IMR-90 (cell line): ENCODE measurements around the gene ARHGEF10L. TPM values are rescaled to one million over a fixed set of nuclear protein-coding genes. Genes with fewer than 3 reads are reported as not detected.
A peak's percentile ranks its signal among the peaks of the same experiment; 100 is the strongest.

Experiments
- ATAC-seq: fragments of 200-7000 bp; cut with Tn5 transposase; 2 replicates; pipeline ENCODE4 v1.9.1; 2020; ENCODE audit warnings: low read depth, mild to moderate bottlenecking, moderate library complexity
- BruUV-seq: library from RNA; stranded (reverse); fragments of 400-500 nt; replicated peaks from 2 replicates; lab custom pipeline; 2021; lab: Mats Ljungman, UMichigan
- CTCF ChIA-PET: fragments of 300-600 bp; formaldehyde crosslinking; extraction: SDS; loops from one replicate; lab custom pipeline; 2021; ENCODE audit warnings: antibody characterized with exemption; lab: Yijun Ruan, JAX
- POLR2A ChIA-PET: fragments of 300-600 bp; sonication (Branson Sonifier 250); formaldehyde crosslinking; loops from one replicate; lab custom pipeline; 2022; ENCODE audit warnings: antibody characterized with exemption; ENCODE audit not compliant: unreplicated experiment; lab: Charles Lee
- DNase-seq: peaks from one replicate; pipeline ENCODE4 v3.0.0; 2013
- H2AFZ ChIP-seq: replicated peaks from 2 replicates; pipeline ENCODE3; 2013; ENCODE audit warnings: low read length, mild to moderate bottlenecking; ENCODE audit not compliant: poor library complexity
- H2AK5ac ChIP-seq: 2 replicates; pipeline ENCODE4 v1.6.1; 2013; ENCODE audit warnings: low read depth, low read length, inconsistent platforms
- H2AK9ac ChIP-seq: replicated peaks from 2 replicates; pipeline ENCODE3; 2013; ENCODE audit warnings: mild to moderate bottlenecking, low read depth, low read length, moderate library complexity; ENCODE audit not compliant: poor library complexity
- H2BK120ac ChIP-seq: 2 replicates; pipeline ENCODE4 v1.6.1; 2013; ENCODE audit warnings: low read depth, low read length, inconsistent platforms
- H2BK15ac ChIP-seq: 3 replicates; pipeline ENCODE4 v1.6.1; 2013; ENCODE audit warnings: low read depth, low read length, inconsistent platforms
- H2BK20ac ChIP-seq: 2 replicates; pipeline ENCODE4 v1.6.1; 2013; ENCODE audit warnings: low read depth, mild to moderate bottlenecking, inconsistent platforms, low read length, moderate library complexity
- H2BK5ac ChIP-seq: 2 replicates; pipeline ENCODE4 v1.6.1; 2013; ENCODE audit warnings: mild to moderate bottlenecking, low read depth, low read length, inconsistent platforms; ENCODE audit not compliant: poor library complexity, severe bottlenecking
- H3K14ac ChIP-seq: replicated peaks from 2 replicates; pipeline ENCODE4 v1.6.1; 2013; ENCODE audit warnings: low read depth, low read length, inconsistent platforms
- H3K18ac ChIP-seq: 2 replicates; pipeline ENCODE4 v1.6.1; 2013; ENCODE audit warnings: low read depth, low read length, control low read depth
- H3K23ac ChIP-seq: 2 replicates; pipeline ENCODE4 v1.6.1; 2013; ENCODE audit warnings: low read depth, low read length, inconsistent platforms
- H3K27ac ChIP-seq: 2 replicates; pipeline ENCODE4 v1.5.1; 2013; ENCODE audit warnings: mild to moderate bottlenecking, control low read depth, low read length; ENCODE audit not compliant: insufficient read depth
- H3K27me3 ChIP-seq: 2 replicates; pipeline ENCODE4 v1.6.1; 2013; ENCODE audit warnings: low read length; ENCODE audit not compliant: control insufficient read depth, insufficient read depth
- H3K36me3 ChIP-seq: 2 replicates; pipeline ENCODE4 v1.6.1; 2013; ENCODE audit warnings: low read length, mixed read lengths; ENCODE audit not compliant: control insufficient read depth, insufficient read depth
- H3K4ac ChIP-seq: 2 replicates; pipeline ENCODE4 v1.6.1; 2013; ENCODE audit warnings: low read depth, low read length, inconsistent platforms
- H3K4me1 ChIP-seq: 2 replicates; pipeline ENCODE4 v1.6.1; 2013; ENCODE audit warnings: low read length, mixed read lengths; ENCODE audit not compliant: control insufficient read depth, insufficient read depth
- H3K4me2 ChIP-seq: 2 replicates; pipeline ENCODE4 v1.6.1; 2013; ENCODE audit warnings: low read depth, mild to moderate bottlenecking, control low read depth, low read length, moderate library complexity
- H3K4me3 ChIP-seq: 2 replicates; pipeline ENCODE4 v1.5.1; 2013; ENCODE audit warnings: low read depth, mild to moderate bottlenecking, control low read depth, low read length, moderate library complexity; ENCODE audit not compliant: insufficient read depth
- H3K56ac ChIP-seq: 2 replicates; pipeline ENCODE4 v1.6.1; 2013; ENCODE audit warnings: low read length, inconsistent platforms; ENCODE audit not compliant: insufficient read depth; ENCODE audit errors: extremely low read depth
- H3K79me1 ChIP-seq, 2 experiments: 2 replicates each; pipeline ENCODE4 v1.6.1; 2013; ENCODE audit warnings: low read length in 2 of 2, inconsistent platforms in 1 of 2, low read depth in 1 of 2
- H3K9ac ChIP-seq: 2 replicates; pipeline ENCODE4 v1.6.1; 2013; ENCODE audit warnings: low read depth, low read length, control low read depth
- H3K9me1 ChIP-seq: 2 replicates; pipeline ENCODE4 v1.6.1; 2013; ENCODE audit warnings: low read length, inconsistent platforms; ENCODE audit not compliant: insufficient read depth
- H3K9me3 ChIP-seq: 2 replicates; pipeline ENCODE4 v1.6.1; 2013; ENCODE audit warnings: low read length; ENCODE audit not compliant: control insufficient read depth, insufficient read depth
- H4K20me1 ChIP-seq: 2 replicates; pipeline ENCODE4 v1.6.1; 2013; ENCODE audit warnings: low read length, inconsistent platforms; ENCODE audit not compliant: insufficient read depth
- H4K5ac ChIP-seq: 2 replicates; pipeline ENCODE4 v1.6.1; 2013; ENCODE audit warnings: mild to moderate bottlenecking, low read depth, low read length, control low read depth
- H4K8ac ChIP-seq, 2 experiments: 2 replicates each; pipeline ENCODE4 v1.6.1; 2013; ENCODE audit warnings: low read depth in 2 of 2, low read length in 2 of 2, control low read depth in 1 of 2, inconsistent platforms in 1 of 2
- H4K91ac ChIP-seq: 2 replicates; pipeline ENCODE4 v1.6.1; 2013; ENCODE audit warnings: low read depth, low read length, inconsistent platforms; ENCODE audit not compliant: insufficient read depth
- MAFK ChIP-seq: IDR thresholded peaks from 2 replicates; pipeline ENCODE4 v1.6.1; 2012; ENCODE audit warnings: low read depth, low read length, improper control_type of control experiment
- POLR2A ChIP-seq: IDR thresholded peaks from 2 replicates; pipeline ENCODE4 v1.6.1; 2012; ENCODE audit warnings: mild to moderate bottlenecking, low read depth, low read length
- RAD21 ChIP-seq: IDR thresholded peaks from 2 replicates; pipeline ENCODE4 v1.6.1; 2012; ENCODE audit warnings: low read length, improper control_type of control experiment
- RFX5 ChIP-seq: IDR thresholded peaks from 2 replicates; pipeline ENCODE4 v1.8.0; 2012; ENCODE audit warnings: low read depth, mild to moderate bottlenecking, low read length, moderate library complexity
- SMC3 ChIP-seq: fragments of 150-350 bp; IDR thresholded peaks from 2 replicates; pipeline ENCODE4 v1.6.1; 2016; ENCODE audit warnings: low read depth, mild to moderate bottlenecking, antibody characterized with exemption, low read length, moderate library complexity
- WGBS, 2 experiments: methylation state at CpG; one replicate each; pipeline versions ENCODE4 v1.1.5 to v1.1.7; 2013; ENCODE audit warnings: missing lambda C conversion rate in 2 of 2; ENCODE audit not compliant: insufficient read length in 1 of 2; ENCODE audit errors: extremely low coverage in 2 of 2; 5-methylcytosine and 5-hydroxymethylcytosine counted together
- dilution Hi-C: fragments of 300-500 bp; cut with HindIII; formaldehyde crosslinking; loops from one replicate; pipeline ENCODE4 v1.14.3; 2018; ENCODE audit warnings: low sequenced_read_pairs; ENCODE audit not compliant: unreplicated experiment
- in situ Hi-C: fragments of 300-500 bp; cut with MboI; formaldehyde crosslinking; loops from 3 replicates; pipeline ENCODE4 v1.14.3; 2019; ENCODE audit warnings: low sequenced_read_pairs, inconsistent platforms, mixed read lengths
- intact Hi-C: fragments of 100-400 bp; cut with micrococcal nuclease; formaldehyde crosslinking; loops from 2 replicates; pipeline ENCODE4 v1.10.0; 2022
- polyA plus RNA-seq, 3 experiments: library from polyadenylated mRNA; depleted of rRNA; stranded (reverse); fragments of >200 nt; gene quantifications; 2 replicates each; pipeline ENCODE4 v1.2.3, GENCODE V29; 2012; ENCODE audit warnings: low replicate concordance in 1 of 3
- total RNA-seq: library from RNA; depleted of rRNA; stranded (reverse); fragments of >200 nt; gene quantifications from 2 replicates; pipeline ENCODE4 v1.2.3, GENCODE V29; 2012

ARHGEF10L gene
- total and polyA plus RNA-seq, 2 of the 4 experiments (the other 2 are of a cell fraction): 4.8 to 12.4 TPM

DNA sequence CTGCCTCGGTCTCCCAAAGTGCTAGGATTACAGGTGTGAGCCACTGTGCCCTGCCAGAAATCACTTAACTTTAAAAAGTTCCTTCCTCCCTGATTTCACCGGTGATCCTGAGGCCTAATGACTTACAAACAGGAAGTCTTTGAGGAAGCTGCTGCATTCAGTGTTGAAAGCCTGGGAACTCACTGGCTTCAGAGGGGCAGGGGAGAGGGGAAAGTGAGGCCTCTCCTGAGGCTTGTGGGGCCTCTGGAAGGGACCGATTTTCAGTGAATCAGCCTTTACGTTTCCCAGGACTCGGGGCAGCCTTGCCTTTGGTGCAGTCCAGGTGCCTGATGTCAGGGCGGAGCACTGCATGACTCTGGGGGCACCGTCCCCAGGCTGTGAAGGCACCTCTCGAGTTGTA, 30.1 kb upstream of the ARHGEF10L start:
- in situ Hi-C loops: no loop called here
- BruUV-seq: no TSS peak
- WGBS, 2 experiments: 48% methylated on average over 2 of the region's 8 CpGs; no CpG with 5 or more reads in 1 of the 2 experiments

More for the DNA sequence above, 30.1 kb upstream of the ARHGEF10L start:
- no peak for DNase-seq
- peaks cover 7% of the 10 kb centered on the region for H3K27me3 ChIP-seq
- no peaks in the 10 kb centered on the region for H3K79me1 ChIP-seq
- CTCF ChIA-PET: no interaction called here
- peak overlapping the region; percentile 41 for H2AFZ ChIP-seq
- ATAC-seq: no peak
- no peak overlapping the region for H2AK5ac ChIP-seq
- no peak overlapping the region for H2BK20ac ChIP-seq
- H2AK9ac ChIP-seq: no peak overlapping the region
- H2BK15ac ChIP-seq: no peak overlapping the region
- POLR2A ChIA-PET: no interaction called here
- H4K8ac ChIP-seq: no peak overlapping the region
- H4K5ac ChIP-seq: no peak overlapping the region
- H3K4me1 ChIP-seq: no peaks in the 10 kb centered on the region
- no peak overlapping the region for H3K4me3 ChIP-seq
- intact Hi-C loops (no loop called here), dilution Hi-C loops (no loop called here)
- H3K23ac ChIP-seq: no peak overlapping the region
- H2BK120ac ChIP-seq: no peak overlapping the region
- TF ChIP-seq POLR2A: no peak
- TF ChIP-seq SMC3: no peak
- TF ChIP-seq MAFK: no peak
- no peak for TF ChIP-seq RAD21
- TF ChIP-seq RFX5: no peak
- H3K56ac ChIP-seq: no peak overlapping the region
- H4K20me1 ChIP-seq: no peaks in the 10 kb centered on the region
- no peaks in the 10 kb centered on the region for H3K9me1 ChIP-seq
- no peak overlapping the region for H2BK5ac ChIP-seq
- no peak overlapping the region for H3K4ac ChIP-seq
- H3K4me2 ChIP-seq: no peak overlapping the region
- no peak overlapping the region for H3K9ac ChIP-seq
- no peaks in the 10 kb centered on the region for H3K9me3 ChIP-seq
- H3K27ac ChIP-seq: no peak overlapping the region
- no peaks in the 10 kb centered on the region for H3K36me3 ChIP-seq
- no peak overlapping the region for H4K91ac ChIP-seq
- no peak overlapping the region for H3K14ac ChIP-seq
- H3K18ac ChIP-seq: no peak overlapping the region
